Measurements from ENCODE around the gene CCR6.

CCR6 gene

GRCh38 chr6:167120583-167120903, 2.4 kb upstream of the CCR6 start:
- no peak for DNase-seq (ENCODE audit: low read depth in 2 of 2)

- no peak for DNase-seq (ENCODE audit: low read depth in 2 of 2)
Measured at GRCh38 chr6:167121335-167121841, 1.5 kb upstream of the CCR6 start.

GRCh38 chr6:167122041-167122826, 662 bp upstream of the CCR6 start:
- no peak for DNase-seq (ENCODE audit: low read depth in 2 of 2)

- DNase-seq (ENCODE audit: low read depth in 2 of 2) = no peak
Measured at GRCh38 chr6:167124753-167125152, 1.9 kb downstream of the CCR6 start.

- DNase-seq (ENCODE audit: low read depth in 2 of 2) = no peak
Measured at GRCh38 chr6:167125410-167125809, 2.5 kb downstream of the CCR6 start.

GRCh38 chr6:167125855-167126349, 3.0 kb downstream of the CCR6 start:
- no peak for DNase-seq (ENCODE audit: low read depth in 2 of 2)

GRCh38 chr6:167127785-167128531, 5.1 kb downstream of the CCR6 start:
- DNase-seq (ENCODE audit: low read depth in 2 of 2) = no peak

GRCh38 chr6:167129159-167129558, 6.3 kb downstream of the CCR6 start:
- no peak for DNase-seq (ENCODE audit: low read depth in 2 of 2)

- no peak for DNase-seq (ENCODE audit: low read depth in 2 of 2)
Measured at GRCh38 chr6:167129562-167129961, 6.7 kb downstream of the CCR6 start.

- DNase-seq (ENCODE audit: low read depth in 2 of 2) = no peak
Measured at GRCh38 chr6:167130008-167130677, 7.2 kb downstream of the CCR6 start.

GRCh38 chr6:167130712-167131684, 8.1 kb downstream of the CCR6 start:
- DNase-seq (ENCODE audit: low read depth in 2 of 2) = no peak

- no peak for DNase-seq (ENCODE audit: low read depth in 2 of 2)
Measured at GRCh38 chr6:167134448-167135328, 11.8 kb downstream of the CCR6 start.

GRCh38 chr6:167136376-167136775, 13.5 kb downstream of the CCR6 start:
- no peak for DNase-seq (ENCODE audit: low read depth in 2 of 2)

- no peak for DNase-seq (ENCODE audit: low read depth in 2 of 2)
Measured at GRCh38 chr6:167137081-167137480, 14.2 kb downstream of the CCR6 start.

- no peak for DNase-seq (ENCODE audit: low read depth in 2 of 2)
Measured at GRCh38 chr6:167137881-167138280, 15.0 kb downstream of the CCR6 start.

- no peak for DNase-seq (ENCODE audit: low read depth in 2 of 2)
Measured at GRCh38 chr6:167139761-167140160, 16.9 kb downstream of the CCR6 start.

- no peak for DNase-seq (ENCODE audit: low read depth in 2 of 2)
Measured at GRCh38 chr6:167140589-167141474, 17.9 kb downstream of the CCR6 start.

- DNase-seq (ENCODE audit: low read depth in 2 of 2) = no peak
Measured at GRCh38 chr6:167141667-167142432, 19.0 kb downstream of the CCR6 start.

GRCh38 chr6:167142433-167142761, 19.5 kb downstream of the CCR6 start:
- DNase-seq (ENCODE audit: low read depth in 2 of 2) = no peak
